OCI-LY3 (cell line): ENCODE data around the gene CHFR.

Experiments used
- H2AFZ ChIP-seq: fragments of 200-600, 300-600 bp; shearing (Covaris generic); 2 replicates; pipeline ENCODE4 v1.6.0; 2014; ENCODE audit warnings: antibody characterized with exemption, low read depth, low read length
- H3K27ac ChIP-seq: fragments of 200-600, 300-600 bp; sonication (generic); 2 replicates; pipeline ENCODE4 v1.5.1; 2014; ENCODE audit warnings: mild to moderate bottlenecking, low read length, moderate library complexity, mixed read lengths
- H3K27me3 ChIP-seq: fragments of 200-600, 300-600 bp; sonication (generic); 2 replicates; pipeline ENCODE4 v1.6.1; 2014; ENCODE audit warnings: low read depth, low read length, mixed read lengths
- H3K36me3 ChIP-seq: fragments of 200-600, 300-600 bp; sonication (generic); replicated peaks from 2 replicates; pipeline ENCODE3; 2014; ENCODE audit warnings: low read depth, low read length, mixed read lengths
- H3K4me1 ChIP-seq: fragments of 300-600, 200-600 bp; sonication (generic); 2 replicates; pipeline ENCODE4 v1.6.1; 2014; ENCODE audit warnings: low read length, mixed read lengths
- H3K4me2 ChIP-seq: fragments of 200-600, 300-600 bp; sonication (generic); 2 replicates; pipeline ENCODE4 v1.6.1; 2014; ENCODE audit warnings: low read length, mixed read lengths
- H3K4me3 ChIP-seq: fragments of 300-600, 200-600 bp; sonication (generic); 2 replicates; pipeline ENCODE4 v1.5.1; 2014; ENCODE audit warnings: antibody characterized with exemption, mild to moderate bottlenecking, low read length, moderate library complexity
- H3K79me2 ChIP-seq: fragments of 300-600, 200-600 bp; shearing (Covaris generic); 2 replicates; pipeline ENCODE4 v1.6.1; 2014; ENCODE audit warnings: mild to moderate bottlenecking, low read length, mixed read lengths
- H3K9ac ChIP-seq: fragments of 300-600, 200-600 bp; shearing (Covaris generic); 2 replicates; pipeline ENCODE4 v1.6.0; 2014; ENCODE audit warnings: mild to moderate bottlenecking, low read length, moderate library complexity
- H3K9me3 ChIP-seq: fragments of 200-600, 300-600 bp; shearing (Covaris generic); 2 replicates; pipeline ENCODE4 v1.6.1; 2014; ENCODE audit warnings: low read length, mixed read lengths; ENCODE audit not compliant: insufficient read depth
- H4K20me1 ChIP-seq: fragments of 200-600, 300-600 bp; sonication (generic); 2 replicates; pipeline ENCODE4 v1.6.1; 2016; ENCODE audit warnings: low read length, mixed read lengths; ENCODE audit not compliant: insufficient read depth
- CTCF ChIP-seq: fragments of 200-600, 300-600 bp; sonication (generic); IDR thresholded peaks from 2 replicates; pipeline ENCODE4 v1.5.1; 2014; ENCODE audit warnings: antibody characterized with exemption, low read length, low read depth
- EZH2phosphoT487 ChIP-seq: fragments of 200-600 bp; shearing (Covaris generic); IDR thresholded peaks from 2 replicates; pipeline ENCODE4 v1.6.1; 2018; ENCODE audit warnings: antibody characterized with exemption, mixed run types, low read depth

The CHFR gene

GRCh38 chr12:132924356-132924755 is 37.0 kb upstream of the CHFR start:
- Histone ChIP-seq H3K9me3 (no peaks in the 10 kb centered on the region), H3K4me1 (no peaks in the 10 kb centered on the region), H3K4me3 (no peak overlapping the region), H3K79me2 (no peaks in the 10 kb centered on the region), H2AFZ (no peak overlapping the region), H3K36me3 (peaks cover 10% of the 10 kb centered on the region), H3K4me2 (no peak overlapping the region), H3K27me3 (no peaks in the 10 kb centered on the region), H3K9ac (no peak overlapping the region), H4K20me1 (no peaks in the 10 kb centered on the region), H3K27ac (no peak overlapping the region)
- no peak for TF ChIP-seq EZH2phosphoT487
- TF ChIP-seq CTCF: no peak

- Histone ChIP-seq H3K79me2 (no peaks in the 10 kb centered on the region), H3K9me3 (no peaks in the 10 kb centered on the region), H3K9ac (no peak overlapping the region), H3K36me3 (peaks cover 10% of the 10 kb centered on the region), H3K4me2 (no peak overlapping the region), H3K27ac (no peak overlapping the region), H4K20me1 (no peaks in the 10 kb centered on the region), H3K4me1 (no peaks in the 10 kb centered on the region), H3K4me3 (no peak overlapping the region), H2AFZ (no peak overlapping the region), H3K27me3 (no peaks in the 10 kb centered on the region)
- TF ChIP-seq CTCF (no peak), EZH2phosphoT487 (no peak)
These were observed 36.0 kb upstream of the CHFR start for GRCh38 chr12:132923356-132923909.

- no peaks in the 10 kb centered on the region for H4K20me1 ChIP-seq
- H3K4me1 ChIP-seq: no peaks in the 10 kb centered on the region
- no peaks in the 10 kb centered on the region for H3K79me2 ChIP-seq
- H3K4me3 ChIP-seq: no peak overlapping the region
- no peak overlapping the region for H2AFZ ChIP-seq
- H3K27ac ChIP-seq: no peak overlapping the region
- H3K9ac ChIP-seq: no peak overlapping the region
- TF ChIP-seq EZH2phosphoT487: no peak
- no peak for TF ChIP-seq CTCF
- no peak overlapping the region for H3K4me2 ChIP-seq
- peaks cover 10% of the 10 kb centered on the region for H3K36me3 ChIP-seq
- H3K9me3 ChIP-seq: no peaks in the 10 kb centered on the region
- H3K27me3 ChIP-seq: no peaks in the 10 kb centered on the region
These were observed 35.3 kb upstream of the CHFR start for GRCh38 chr12:132922676-132923075.

- Histone ChIP-seq H3K9me3 (no peaks in the 10 kb centered on the region), H3K4me2 (no peak overlapping the region), H3K4me3 (no peak overlapping the region), H3K36me3 (peaks cover 8% of the 10 kb centered on the region), H3K27ac (no peak overlapping the region), H3K9ac (no peak overlapping the region), H3K79me2 (no peaks in the 10 kb centered on the region), H4K20me1 (no peaks in the 10 kb centered on the region), H3K27me3 (no peaks in the 10 kb centered on the region), H2AFZ (no peak overlapping the region), H3K4me1 (no peaks in the 10 kb centered on the region)
- TF ChIP-seq EZH2phosphoT487 (no peak), CTCF (no peak)
These were observed 34.3 kb upstream of the CHFR start for GRCh38 chr12:132921685-132922084.
